Measurements from ENCODE around the gene ARVCF. TPM values are rescaled to one million over a fixed set of nuclear protein-coding genes. Genes with fewer than 3 reads are reported as not detected.
A peak's percentile ranks its signal among the peaks of the same experiment; 100 is the strongest.

The ARVCF gene
- total and polyA plus RNA-seq, 2 experiments from 2014 or later, result 40.3 to 55.5 TPM

- H3K9me3 ChIP-seq (ENCODE audit: low read depth), result no peaks in the 10 kb centered on the region
- no peak overlapping the region for H3K27ac ChIP-seq
- H3K4me1 ChIP-seq (ENCODE audit: low read depth), result peaks cover 5% of the 10 kb centered on the region
- no peak for DNase-seq (ENCODE audit: low read depth in 1 of 2, low spot score in 1 of 2)
- no peaks in the 10 kb centered on the region for H3K36me3 ChIP-seq
- H3K4me3 ChIP-seq, result no peak overlapping the region
- peaks cover 48% of the 10 kb centered on the region for H3K27me3 ChIP-seq
- TF ChIP-seq, protein P1, sequence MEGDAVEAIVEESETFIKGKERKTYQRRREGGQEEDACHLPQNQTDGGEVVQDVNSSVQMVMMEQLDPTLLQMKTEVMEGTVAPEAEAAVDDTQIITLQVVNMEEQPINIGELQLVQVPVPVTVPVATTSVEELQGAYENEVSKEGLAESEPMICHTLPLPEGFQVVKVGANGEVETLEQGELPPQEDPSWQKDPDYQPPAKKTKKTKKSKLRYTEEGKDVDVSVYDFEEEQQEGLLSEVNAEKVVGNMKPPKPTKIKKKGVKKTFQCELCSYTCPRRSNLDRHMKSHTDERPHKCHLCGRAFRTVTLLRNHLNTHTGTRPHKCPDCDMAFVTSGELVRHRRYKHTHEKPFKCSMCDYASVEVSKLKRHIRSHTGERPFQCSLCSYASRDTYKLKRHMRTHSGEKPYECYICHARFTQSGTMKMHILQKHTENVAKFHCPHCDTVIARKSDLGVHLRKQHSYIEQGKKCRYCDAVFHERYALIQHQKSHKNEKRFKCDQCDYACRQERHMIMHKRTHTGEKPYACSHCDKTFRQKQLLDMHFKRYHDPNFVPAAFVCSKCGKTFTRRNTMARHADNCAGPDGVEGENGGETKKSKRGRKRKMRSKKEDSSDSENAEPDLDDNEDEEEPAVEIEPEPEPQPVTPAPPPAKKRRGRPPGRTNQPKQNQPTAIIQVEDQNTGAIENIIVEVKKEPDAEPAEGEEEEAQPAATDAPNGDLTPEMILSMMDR (IDR thresholded peaks at IDR 0.05; ENCODE audit: low read depth, low read length), result no peak
Observed at GRCh38 chr22:20018001-20018400, 1.4 kb upstream of the ARVCF start.

DNA sequence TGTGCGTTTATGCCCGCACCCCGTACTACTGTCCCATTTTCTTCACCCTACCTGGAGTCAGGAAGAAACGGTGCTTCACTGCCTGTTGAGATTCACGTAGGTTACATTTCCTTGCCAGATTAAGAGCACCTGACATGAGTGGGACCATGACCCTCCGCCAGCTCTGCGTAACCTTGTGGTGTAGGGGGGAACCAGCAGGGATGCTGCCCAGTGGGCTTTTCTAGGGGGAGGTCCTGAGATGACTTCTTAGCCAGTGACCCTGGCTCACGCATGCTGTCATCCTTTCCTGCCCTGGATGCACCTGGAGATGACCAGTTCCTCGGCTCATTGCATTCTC, 967 bp upstream of the ARVCF start:
- Histone ChIP-seq H3K4me3 (peak overlapping the region; percentile 63), H3K27ac (no peak overlapping the region), H3K4me1 (ENCODE audit: low read depth) (peaks cover 5% of the 10 kb centered on the region), H3K36me3 (no peaks in the 10 kb centered on the region), H3K9me3 (ENCODE audit: low read depth) (no peaks in the 10 kb centered on the region), H3K27me3 (peaks cover 48% of the 10 kb centered on the region)
- no peak for DNase-seq (ENCODE audit: low read depth in 1 of 2, low spot score in 1 of 2)
- TF ChIP-seq, protein P1 (IDR thresholded peaks at IDR 0.05; ENCODE audit: low read depth, low read length), result no peak

DNA sequence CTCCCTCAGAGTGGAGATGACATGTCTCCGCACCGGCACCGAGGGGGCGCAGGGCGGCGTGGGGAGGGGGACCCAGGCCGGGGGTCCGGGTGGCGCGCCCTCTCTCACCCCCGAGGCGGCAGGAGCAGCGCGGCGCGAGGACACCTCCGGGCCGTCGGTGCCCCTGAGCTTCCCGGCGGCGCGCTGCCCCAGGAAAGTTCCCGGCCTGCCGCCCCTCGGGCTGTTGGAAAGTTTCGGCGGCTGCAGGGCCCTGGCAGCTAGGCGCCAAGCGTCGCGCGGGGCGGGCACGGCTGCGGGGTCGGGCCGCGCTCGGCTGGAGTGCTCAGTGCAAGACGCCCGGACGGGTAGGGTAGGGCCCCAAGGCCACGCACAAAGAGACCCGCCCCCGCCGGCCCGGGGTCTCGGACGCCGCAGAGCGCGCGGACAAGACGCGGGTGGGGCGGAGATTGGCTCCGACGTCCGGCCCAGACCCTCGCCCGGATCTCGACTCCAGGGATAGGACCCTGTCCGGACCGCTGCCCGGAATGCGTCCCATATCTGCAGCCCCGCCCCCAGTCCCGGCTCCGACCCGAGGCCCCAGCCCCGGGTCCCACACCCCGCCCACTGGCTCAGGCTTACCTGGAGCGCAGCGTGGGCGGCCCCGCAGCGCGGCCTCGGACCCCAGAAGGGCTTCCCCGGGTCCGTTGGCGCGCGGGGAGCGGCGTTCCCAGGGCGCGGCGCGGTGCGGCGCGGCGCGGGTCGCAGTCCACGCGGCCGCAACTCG, 471 bp downstream of the ARVCF start:
- no peak overlapping the region for H3K27ac ChIP-seq
- H3K4me1 ChIP-seq (ENCODE audit: low read depth), result no peaks in the 10 kb centered on the region
- DNase-seq (ENCODE audit: low read depth in 1 of 2, low spot score in 1 of 2), result peak in 1 of 2 donors; percentile 62
- H3K27me3 ChIP-seq, result peaks cover 48% of the 10 kb centered on the region
- no peaks in the 10 kb centered on the region for H3K36me3 ChIP-seq
- H3K9me3 ChIP-seq (ENCODE audit: low read depth), result no peaks in the 10 kb centered on the region
- TF ChIP-seq, protein P1 (IDR thresholded peaks at IDR 0.05; ENCODE audit: low read depth, low read length), result no peak
- peak overlapping the region; percentile 63 for H3K4me3 ChIP-seq

- DNase-seq (ENCODE audit: low read depth in 1 of 2, low spot score in 1 of 2), result no peak
- no peak overlapping the region for H3K27ac ChIP-seq
- H3K4me3 ChIP-seq, result no peak overlapping the region
- H3K4me1 ChIP-seq (ENCODE audit: low read depth), result no peaks in the 10 kb centered on the region
- H3K9me3 ChIP-seq (ENCODE audit: low read depth), result no peaks in the 10 kb centered on the region
- TF ChIP-seq, protein P1 (IDR thresholded peaks at IDR 0.05; ENCODE audit: low read depth, low read length), result no peak
- peaks cover 48% of the 10 kb centered on the region for H3K27me3 ChIP-seq
- no peaks in the 10 kb centered on the region for H3K36me3 ChIP-seq
Observed at GRCh38 chr22:20015187-20015625, 1.4 kb downstream of the ARVCF start.

DNA sequence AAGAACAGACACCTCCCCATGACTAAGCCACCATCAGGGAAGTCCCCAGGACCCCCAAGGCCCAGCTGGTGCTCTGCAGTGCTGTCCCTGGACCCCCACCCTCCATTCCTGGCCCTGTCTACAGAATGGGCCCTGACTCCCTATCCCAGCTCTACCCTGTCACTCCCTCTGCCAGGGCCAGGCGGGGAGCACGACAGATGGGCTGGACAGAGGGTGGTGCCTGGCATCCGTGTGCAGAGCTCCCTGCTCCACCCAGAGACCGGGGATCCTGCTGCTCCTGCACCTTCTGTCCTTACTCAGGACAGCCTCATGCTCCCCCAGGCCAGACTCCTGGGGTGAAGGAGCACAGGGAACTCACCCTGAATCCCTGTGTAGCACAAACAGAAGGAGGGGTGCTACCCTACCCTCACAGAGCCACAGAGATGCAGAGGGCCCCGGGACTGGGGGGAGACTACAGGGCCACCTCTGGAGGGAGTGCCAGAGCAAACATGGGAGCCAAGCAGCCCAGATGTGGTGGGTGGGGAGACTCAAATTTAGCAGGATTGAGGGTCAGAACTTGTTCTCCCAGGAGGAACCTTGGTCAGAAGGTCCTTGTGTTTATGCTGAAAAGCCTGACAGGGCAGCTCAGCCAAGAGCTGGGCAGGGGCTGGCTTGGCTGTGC, 2.0 kb downstream of the ARVCF start:
- Histone ChIP-seq H3K36me3 (no peaks in the 10 kb centered on the region), H3K9me3 (ENCODE audit: low read depth) (no peaks in the 10 kb centered on the region), H3K4me1 (ENCODE audit: low read depth) (no peaks in the 10 kb centered on the region), H3K27ac (no peak overlapping the region), H3K4me3 (no peak overlapping the region), H3K27me3 (peaks cover 45% of the 10 kb centered on the region)
- TF ChIP-seq, protein P1 (IDR thresholded peaks at IDR 0.05; ENCODE audit: low read depth, low read length), result no peak
- DNase-seq (ENCODE audit: low read depth in 1 of 2, low spot score in 1 of 2), result no peak
